Peyer's patch (tissue), 4 donors: Measurements from ENCODE around the gene SLC9B1. TPM values are rescaled to one million over a fixed set of nuclear protein-coding genes. Genes with fewer than 3 reads are reported as not detected.

Experiments used
- DNase-seq, 3 donors: peaks; one replicate each; pipeline ENCODE4 v3.0.0-alpha.2; 2017 to 2019
- H3K27ac ChIP-seq, 4 donors: fragments of 200-600 bp; sonication (generic); one replicate each; pipeline ENCODE4 v1.5.1; 2016 to 2019
- H3K27me3 ChIP-seq, 2 donors: fragments of 200-600 bp; sonication (generic); one replicate each; pipeline ENCODE4 v1.5.1; 2019
- H3K36me3 ChIP-seq, 3 donors: fragments of 200-600 bp; sonication (generic); one replicate each; pipeline ENCODE4 v1.5.1; 2016 to 2019
- H3K4me1 ChIP-seq, 4 donors: fragments of 200-600 bp; sonication (generic); one replicate each; pipeline ENCODE4 v1.5.1; 2016 to 2019
- H3K4me3 ChIP-seq, 4 donors: fragments of 200-600 bp; sonication (generic); 1 replicate in 3 of 4; 2 replicates in 1 of 4; pipeline ENCODE4 v1.5.1; 2016 to 2019; ENCODE audit warnings: mild to moderate bottlenecking in 1 of 4
- H3K9me3 ChIP-seq, 4 donors: fragments of 200-600 bp; sonication (generic); one replicate each; pipeline ENCODE4 v1.5.1; 2016 to 2019; ENCODE audit warnings: mild to moderate bottlenecking in 1 of 4
- POLR2A ChIP-seq, 2 donors: fragments of 450-650 bp; IDR thresholded peaks; one replicate each; pipeline ENCODE4 v1.5.1; 2017; ENCODE audit warnings: antibody characterized with exemption in 2 of 2, mild to moderate bottlenecking in 2 of 2, moderate library complexity in 2 of 2
- total RNA-seq, 4 donors: library from RNA; depleted of rRNA; stranded (reverse); fragments of >200 nt; gene quantifications; one replicate each; pipeline ENCODE4 v1.1.0, GENCODE V29; 2016
- TF ChIP-seq, protein P1 (sequence below), 6 experiments: fragments of 450-650 bp in 4 of 6; fragments of 200-600 bp in 2 of 6; sonication (generic) in 1 of 6; IDR thresholded peaks; one replicate each; pipeline ENCODE4 v1.5.1; 2017 to 2019; ENCODE audit warnings: antibody characterized with exemption in 6 of 6, mild to moderate bottlenecking in 3 of 6, moderate library complexity in 1 of 6

The SLC9B1 gene
- total RNA-seq = under 1 TPM in 1 of 4 donors, not detected in 3; 0.40 TPM

DNA sequence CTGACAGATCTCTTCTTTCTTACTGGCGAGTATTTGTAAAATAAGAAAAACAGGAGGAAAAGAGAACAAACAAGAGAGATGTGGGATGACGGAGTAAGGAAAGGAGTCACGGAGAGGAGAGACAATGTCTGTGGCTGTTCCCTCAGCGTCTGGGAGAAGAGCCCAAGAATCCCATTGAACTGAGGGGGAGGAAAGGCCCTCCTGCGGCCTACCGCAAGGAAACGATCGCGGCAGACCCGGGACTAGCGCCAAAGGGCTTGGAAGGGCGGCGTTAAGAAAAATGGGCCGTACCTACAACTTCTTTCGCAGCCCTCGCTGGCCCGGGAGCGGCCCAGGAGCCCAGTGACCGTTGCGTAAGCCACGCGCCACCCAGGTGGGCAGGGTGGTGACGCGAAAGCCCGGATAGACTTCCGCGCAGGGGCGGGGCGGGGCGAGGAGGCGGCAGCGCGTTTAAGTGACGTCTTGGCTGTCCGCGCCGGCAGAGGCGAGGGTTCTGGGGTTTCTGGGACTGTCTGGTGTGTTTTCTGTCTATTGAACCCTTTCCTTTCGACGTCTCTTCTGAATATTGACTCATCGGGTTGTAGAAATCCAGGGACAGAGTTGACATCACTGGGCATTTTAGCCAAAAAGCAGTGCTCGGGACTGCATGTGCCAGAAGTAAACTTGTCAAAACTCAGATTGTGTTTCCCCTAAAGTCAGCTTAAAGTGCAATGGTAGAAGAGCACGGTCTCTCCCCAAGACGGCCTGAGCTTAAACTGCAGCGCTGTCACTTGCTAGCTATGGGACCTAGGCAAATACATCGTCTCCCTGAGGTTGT lies at the start of gene SLC9B1:
TSS of gene SLC9B1 (minus strand) at position 398 of the 817 bp plus-strand sequence. CDS start 27,994 bp downstream, outside the sequence.
- H3K27me3 ChIP-seq = no peaks in the 10 kb centered on the region
- H3K27ac ChIP-seq = peak within 1 kb of the TSS; percentile 75 to 90 (median 86)
- H3K4me1 ChIP-seq = peaks cover 0 to 13% (median 2%) of the 10 kb centered on the region in 4 donors
- H3K4me3 ChIP-seq = peak within 1 kb of the TSS; percentile 46 to 59 (median 54)
- H3K9me3 ChIP-seq = no peaks in the 10 kb centered on the region
- H3K36me3 ChIP-seq = no peaks in the 10 kb centered on the region
- TF ChIP-seq POLR2A (IDR thresholded peaks at IDR 0.05) = peak; percentile 80 to 87
- TF ChIP-seq, protein P1, sequence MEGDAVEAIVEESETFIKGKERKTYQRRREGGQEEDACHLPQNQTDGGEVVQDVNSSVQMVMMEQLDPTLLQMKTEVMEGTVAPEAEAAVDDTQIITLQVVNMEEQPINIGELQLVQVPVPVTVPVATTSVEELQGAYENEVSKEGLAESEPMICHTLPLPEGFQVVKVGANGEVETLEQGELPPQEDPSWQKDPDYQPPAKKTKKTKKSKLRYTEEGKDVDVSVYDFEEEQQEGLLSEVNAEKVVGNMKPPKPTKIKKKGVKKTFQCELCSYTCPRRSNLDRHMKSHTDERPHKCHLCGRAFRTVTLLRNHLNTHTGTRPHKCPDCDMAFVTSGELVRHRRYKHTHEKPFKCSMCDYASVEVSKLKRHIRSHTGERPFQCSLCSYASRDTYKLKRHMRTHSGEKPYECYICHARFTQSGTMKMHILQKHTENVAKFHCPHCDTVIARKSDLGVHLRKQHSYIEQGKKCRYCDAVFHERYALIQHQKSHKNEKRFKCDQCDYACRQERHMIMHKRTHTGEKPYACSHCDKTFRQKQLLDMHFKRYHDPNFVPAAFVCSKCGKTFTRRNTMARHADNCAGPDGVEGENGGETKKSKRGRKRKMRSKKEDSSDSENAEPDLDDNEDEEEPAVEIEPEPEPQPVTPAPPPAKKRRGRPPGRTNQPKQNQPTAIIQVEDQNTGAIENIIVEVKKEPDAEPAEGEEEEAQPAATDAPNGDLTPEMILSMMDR (IDR thresholded peaks at IDR 0.05) = peak in 2 of 6 experiments; percentile 6 to 22
- DNase-seq = peak; percentile 93 to 98 (median 98)

DNA sequence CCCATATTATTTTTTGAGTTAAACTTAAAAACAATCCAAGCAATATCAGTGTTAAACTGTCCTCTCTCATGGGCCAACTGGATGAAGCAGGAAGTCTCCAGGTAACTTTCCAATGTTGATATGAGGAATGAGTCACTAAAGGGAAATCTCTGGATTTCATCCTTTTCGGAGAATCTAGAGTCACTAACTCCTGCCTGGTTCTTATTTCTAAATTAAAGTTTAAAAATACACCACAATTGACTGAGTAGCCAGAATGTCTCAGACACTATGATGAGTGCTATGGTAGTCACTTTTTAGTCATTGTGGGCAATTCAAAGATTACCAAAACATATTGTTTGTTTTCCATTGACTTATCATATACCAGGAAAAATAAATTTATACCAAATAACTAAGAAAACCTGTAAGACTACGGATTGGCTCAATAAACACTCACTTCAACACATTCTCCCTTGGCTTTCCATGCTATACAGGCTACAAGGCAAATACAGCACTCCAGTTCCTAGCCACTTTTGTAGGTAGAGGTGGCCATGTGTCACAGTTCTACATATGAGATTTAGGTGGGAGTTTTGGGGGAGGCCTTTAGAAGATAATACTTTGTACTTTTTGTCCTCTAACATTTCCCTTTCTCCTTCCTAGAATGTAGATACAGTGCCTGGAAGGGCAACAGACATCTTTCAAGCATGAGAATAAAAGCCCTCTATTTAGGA lies 48.5 kb upstream of the SLC9B1 start:
- Histone ChIP-seq H3K4me1 (no peaks in the 10 kb centered on the region), H3K4me3 (no peak overlapping the region), H3K27ac (no peak overlapping the region), H3K36me3 (no peaks in the 10 kb centered on the region), H3K27me3 (no peaks in the 10 kb centered on the region), H3K9me3 (no peaks in the 10 kb centered on the region)
- DNase-seq = no peak
- TF ChIP-seq POLR2A (IDR thresholded peaks at IDR 0.05) = no peak

GRCh38 chr4:103060453-103061148 lies 41.1 kb upstream of the SLC9B1 start:
- DNase-seq = no peak
- no peaks in the 10 kb centered on the region for H3K36me3 ChIP-seq

GRCh38 chr4:103054030-103054429 lies 34.5 kb upstream of the SLC9B1 start:
- Histone ChIP-seq H3K27me3 (no peaks in the 10 kb centered on the region), H3K27ac (no peak overlapping the region), H3K4me1 (no peaks in the 10 kb centered on the region), H3K36me3 (peaks cover 0 to 6% (median 0%) of the 10 kb centered on the region in 3 donors), H3K4me3 (no peak overlapping the region), H3K9me3 (no peaks in the 10 kb centered on the region)
- DNase-seq = no peak
- no peak for TF ChIP-seq POLR2A (IDR thresholded peaks at IDR 0.05)
- TF ChIP-seq, protein P1 (IDR thresholded peaks at IDR 0.05) = no peak

More at GRCh38 chr4:103060453-103061148, 41.1 kb upstream of the SLC9B1 start:
- Histone ChIP-seq H3K9me3 (no peaks in the 10 kb centered on the region), H3K4me1 (no peaks in the 10 kb centered on the region), H3K27me3 (no peaks in the 10 kb centered on the region), H3K4me3 (no peak overlapping the region), H3K27ac (no peak overlapping the region)
- TF ChIP-seq, protein P1 (IDR thresholded peaks at IDR 0.05) = no peak
- TF ChIP-seq POLR2A (IDR thresholded peaks at IDR 0.05) = no peak

DNA sequence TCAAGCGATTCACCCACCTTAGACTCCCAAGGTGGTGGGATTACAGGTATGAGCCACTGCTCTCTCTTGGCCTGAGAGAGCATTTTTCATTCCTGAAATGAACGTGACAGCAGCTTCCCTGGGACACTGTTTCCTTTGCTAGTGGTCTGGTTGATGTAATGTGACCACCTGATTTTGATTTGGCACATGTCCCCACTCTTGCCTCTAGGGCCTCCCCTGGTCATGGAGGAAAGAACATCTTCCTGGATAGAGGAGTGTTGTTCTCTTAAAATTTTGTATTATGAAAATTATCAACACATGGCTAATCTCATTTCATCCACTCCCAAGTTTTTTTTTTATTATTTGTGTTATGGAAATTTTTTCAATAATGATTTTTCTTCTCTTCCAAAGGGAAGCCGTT lies 33.3 kb upstream of the SLC9B1 start:
- no peaks in the 10 kb centered on the region for H3K4me1 ChIP-seq
- H3K27ac ChIP-seq = no peak overlapping the region
- TF ChIP-seq, protein P1 (IDR thresholded peaks at IDR 0.05) = no peak
- H3K4me3 ChIP-seq = no peak overlapping the region
- no peak for DNase-seq
- no peaks in the 10 kb centered on the region for H3K27me3 ChIP-seq
- H3K9me3 ChIP-seq = no peaks in the 10 kb centered on the region
- H3K36me3 ChIP-seq = peaks cover 0 to 7% (median 0%) of the 10 kb centered on the region in 3 donors
